Measurements from ENCODE around the gene NR2F2. TPM values are rescaled to one million over a fixed set of nuclear protein-coding genes. Genes with fewer than 3 reads are reported as not detected.

Gene NR2F2
- total and polyA plus RNA-seq, 2 of the 13 experiments (the other 11 are each of a cell fraction or from before 2014, with no cell fraction given), result 3.5 to 4.7 TPM

- in situ Hi-C loops (cut with HindIII; ENCODE audit: extremely low pct_ligation_motif_present, low pct_unique_long_range_greater_than_20kb), result no loop called here
- H3K4me2 ChIP-seq (ENCODE audit: low read depth, low read length), result no peak overlapping the region
Measured at GRCh38 chr15:96314518-96314917, 16.0 kb upstream of the NR2F2 start.

GRCh38 chr15:96314963-96315362 lies 15.5 kb upstream of the NR2F2 start:
- intact Hi-C loops (cut with micrococcal nuclease; ENCODE audit: unreplicated experiment) (no loop called here), in situ Hi-C loops (cut with HindIII; ENCODE audit: extremely low pct_ligation_motif_present, low pct_unique_long_range_greater_than_20kb) (no loop called here)
- H3K4me2 ChIP-seq (ENCODE audit: low read depth, low read length), result no peak overlapping the region
- H3K79me2 ChIP-seq (ENCODE audit: insufficient read depth, low read length), result no peaks in the 10 kb centered on the region
- no peaks in the 10 kb centered on the region for H3K27me3 ChIP-seq (ENCODE audit: control insufficient read depth in 1 of 2, insufficient read depth in 2 of 2, low read length in 2 of 2)
- CTCF ChIA-PET (ENCODE audit: low intra/inter-chr PET ratio, low total read pairs), result no interaction called here
- no TSS peak for BruUV-seq (replicated peaks)
- TF ChIP-seq RNF219 (CRISPR knock-in tag; IDR thresholded peaks at IDR 0.05) (no peak), SOX13 (IDR thresholded peaks at IDR 0.05) (no peak), SOX13 (CRISPR knock-in tag; conservative IDR thresholded peaks at IDR 0.05 in 1 of 2, IDR thresholded peaks at IDR 0.05 in 1 of 2) (no peak), BCL6 (CRISPR knock-in tag; IDR thresholded peaks at IDR 0.05) (no peak)
- FAIRE-seq (no peak), ATAC-seq (no peak), DNase-seq (ENCODE audit: low spot score) (no peak)
- POLR2A ChIA-PET, result no interaction called here
- H4K20me1 ChIP-seq (ENCODE audit: insufficient read depth, low read length), result no peaks in the 10 kb centered on the region
- no peak overlapping the region for H2AFZ ChIP-seq (ENCODE audit: low read length)
- no peak overlapping the region for H3K4me3 ChIP-seq (replicated peaks in 1 of 3; ENCODE audit: insufficient read depth in 1 of 3, low read depth in 2 of 3, low read length in 3 of 3)
- 96% methylated on average over 1 of the region's 1 CpG for WGBS (ENCODE audit: low lambda C conversion rate)
- no peak overlapping the region for H3K9ac ChIP-seq (ENCODE audit: insufficient read depth, low read depth, low read length)
- no peak overlapping the region for H3K27ac ChIP-seq (ENCODE audit: extremely low read length, insufficient read depth, low read length)
- no peaks in the 10 kb centered on the region for H3K4me1 ChIP-seq (ENCODE audit: insufficient read depth, low read length)
- H3K9me3 ChIP-seq (ENCODE audit: low read length), result no peaks in the 10 kb centered on the region
- no peaks in the 10 kb centered on the region for H3K36me3 ChIP-seq (replicated peaks in 1 of 2; ENCODE audit: control insufficient read depth in 1 of 2, insufficient read depth in 2 of 2, low read length in 2 of 2)

More at GRCh38 chr15:96314518-96314917, 16.0 kb upstream of the NR2F2 start:
- Histone ChIP-seq H3K36me3 (replicated peaks in 1 of 2; ENCODE audit: control insufficient read depth in 1 of 2, insufficient read depth in 2 of 2, low read length in 2 of 2) (no peaks in the 10 kb centered on the region), H3K9me3 (ENCODE audit: low read length) (no peaks in the 10 kb centered on the region), H3K4me1 (ENCODE audit: insufficient read depth, low read length) (0 out of 2 replicates have a peak, but pooled peaks cover 3% of the 10 kb centered on the region), H3K4me3 (replicated peaks in 1 of 3; ENCODE audit: insufficient read depth in 1 of 3, low read depth in 2 of 3, low read length in 3 of 3) (no peak overlapping the region), H3K27ac (ENCODE audit: extremely low read length, insufficient read depth, low read length) (no peak overlapping the region), H4K20me1 (ENCODE audit: insufficient read depth, low read length) (no peaks in the 10 kb centered on the region), H3K79me2 (ENCODE audit: insufficient read depth, low read length) (no peaks in the 10 kb centered on the region), H3K9ac (ENCODE audit: insufficient read depth, low read depth, low read length) (no peak overlapping the region), H2AFZ (ENCODE audit: low read length) (no peak overlapping the region), H3K27me3 (ENCODE audit: control insufficient read depth in 1 of 2, insufficient read depth in 2 of 2, low read length in 2 of 2) (no peaks in the 10 kb centered on the region)
- DNase-seq (ENCODE audit: low spot score), result no peak
- FAIRE-seq, result no peak
- intact Hi-C loops (cut with micrococcal nuclease; ENCODE audit: unreplicated experiment), result no loop called here
- ChIA-PET POLR2A (no interaction called here), CTCF (ENCODE audit: low intra/inter-chr PET ratio, low total read pairs) (no interaction called here)
- no TSS peak for BruUV-seq (replicated peaks)
- no peak for ATAC-seq
- TF ChIP-seq ZNF629 (CRISPR knock-in tag; conservative IDR thresholded peaks at IDR 0.05) (peak; percentile 70), U2AF1 (optimal IDR thresholded peaks at IDR 0.05; ENCODE audit: low read depth, low read length) (no peak)
